ENCODE results near the gene GRK5.

GRK5 gene

GRCh38 chr10:119199231-119199992 lies 8.0 kb upstream of the GRK5 start:
- no peak for DNase-seq

DNA sequence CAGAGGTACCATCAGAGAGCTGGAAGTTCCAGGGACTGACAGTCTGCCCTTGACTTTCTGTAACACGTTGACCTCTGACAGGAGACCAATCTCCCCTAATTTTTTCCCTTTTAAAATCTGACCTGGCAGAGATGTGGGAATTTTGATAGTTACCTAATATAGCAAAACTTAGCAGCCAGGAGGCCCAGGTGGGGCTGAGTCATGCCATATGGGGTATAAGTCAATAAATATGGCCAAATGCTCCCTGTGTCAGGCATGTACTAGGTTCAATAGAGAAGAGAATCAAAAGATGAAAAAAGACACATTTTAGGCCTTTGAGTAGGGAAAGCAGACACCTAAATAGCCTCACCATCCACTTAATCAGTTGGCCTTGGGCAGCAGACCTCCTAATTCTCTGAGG lies 6.1 kb upstream of the GRK5 start:
- no peak for DNase-seq

DNA sequence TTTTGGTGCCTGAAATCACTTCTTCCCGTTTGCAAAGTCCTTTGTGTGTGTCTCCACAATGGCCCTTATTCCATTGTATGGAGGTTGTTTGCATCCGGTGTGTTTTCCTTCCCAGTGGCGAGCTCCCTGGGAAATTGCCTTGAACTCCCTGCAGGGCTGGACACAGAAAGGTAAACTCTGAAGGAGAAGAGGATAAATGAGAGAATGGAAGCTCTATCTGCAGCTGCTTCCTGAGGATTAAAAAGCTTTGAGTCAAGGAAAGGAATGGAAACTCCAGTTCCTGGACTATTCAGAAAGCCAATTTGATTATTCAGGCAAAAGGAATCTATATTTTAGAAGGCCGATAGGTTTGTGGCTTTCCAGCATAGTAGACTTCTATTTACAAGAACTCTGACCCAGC lies 4.4 kb upstream of the GRK5 start:
- DNase-seq = no peak

DNA sequence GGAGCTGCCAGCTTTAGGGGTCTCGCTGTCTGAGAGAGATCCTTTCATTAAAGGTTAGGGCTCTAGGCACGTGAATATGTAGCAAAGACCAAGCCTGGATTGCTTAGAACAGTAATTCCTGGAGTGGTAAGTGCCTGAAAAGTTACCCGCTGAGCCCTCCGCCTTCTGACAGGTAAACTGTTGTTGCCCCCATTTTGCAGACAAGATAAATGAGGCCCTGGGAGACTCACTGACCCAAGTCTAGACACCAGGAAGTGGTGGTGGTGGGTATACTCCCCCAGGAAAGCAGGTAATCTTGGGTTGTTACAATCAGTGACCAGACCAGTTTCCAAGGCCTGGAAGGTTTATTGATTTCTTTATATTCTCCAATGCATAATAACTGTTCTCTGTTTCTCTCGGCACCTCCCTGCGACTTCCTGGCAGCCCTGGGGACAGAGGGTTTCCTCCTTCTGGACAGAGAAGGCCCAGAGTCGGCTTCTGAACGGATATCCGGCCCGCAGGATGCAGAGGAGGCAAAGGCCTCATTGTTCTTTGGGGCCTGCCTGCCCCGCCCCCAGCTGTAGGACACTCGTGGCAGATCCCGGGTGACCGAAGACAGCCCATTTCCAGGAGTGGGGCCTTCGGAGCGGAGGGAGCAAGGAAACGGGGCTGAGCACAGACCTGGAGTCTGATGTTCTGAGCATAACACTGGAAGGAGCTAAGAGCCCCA lies 1.3 kb upstream of the GRK5 start:
- DNase-seq = peak; percentile 24

GRCh38 chr10:119206603-119207365 lies 587 bp upstream of the GRK5 start:
- peak; percentile 71 for DNase-seq

DNA sequence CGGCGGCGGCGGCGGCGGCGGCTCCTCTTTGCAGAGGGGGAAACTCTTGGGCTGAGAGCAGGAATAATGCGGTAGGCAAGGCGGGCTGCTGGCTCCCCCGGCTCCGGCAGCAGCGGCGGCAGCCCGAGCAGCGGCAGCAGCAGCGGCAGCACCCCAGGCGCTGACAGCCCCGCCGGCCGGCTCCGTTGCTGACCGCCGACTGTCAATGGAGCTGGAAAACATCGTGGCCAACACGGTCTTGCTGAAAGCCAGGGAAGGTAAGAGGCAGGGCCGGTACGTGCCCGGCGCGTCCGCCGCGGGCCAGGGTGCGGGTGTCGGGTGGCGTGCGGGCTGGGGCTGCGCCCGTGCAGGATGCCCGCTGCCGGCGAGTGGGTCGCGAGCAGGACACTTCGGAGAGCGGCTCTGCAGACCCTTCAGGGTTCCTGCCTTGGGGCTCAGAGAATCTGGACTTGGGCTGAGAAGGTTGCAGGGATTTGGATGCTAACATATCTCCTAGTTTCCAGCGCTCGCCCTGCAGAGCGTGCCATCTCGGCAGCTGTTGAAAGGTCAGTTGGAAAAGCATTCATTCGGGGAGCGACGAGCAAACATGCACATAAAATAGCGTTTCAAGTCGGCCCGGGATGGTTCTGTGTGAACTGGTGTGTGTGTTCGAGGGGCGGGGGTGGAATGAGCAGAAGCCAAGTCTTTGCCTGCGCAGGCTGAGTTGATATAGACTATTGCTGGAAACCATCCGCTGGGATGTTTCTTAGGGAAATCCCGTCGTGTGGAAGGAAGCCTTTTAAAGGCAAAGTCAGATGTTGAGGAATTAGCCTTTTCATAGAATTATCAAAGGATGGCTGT lies 562 bp downstream of the GRK5 start:
- peak; percentile 56 for DNase-seq

DNA sequence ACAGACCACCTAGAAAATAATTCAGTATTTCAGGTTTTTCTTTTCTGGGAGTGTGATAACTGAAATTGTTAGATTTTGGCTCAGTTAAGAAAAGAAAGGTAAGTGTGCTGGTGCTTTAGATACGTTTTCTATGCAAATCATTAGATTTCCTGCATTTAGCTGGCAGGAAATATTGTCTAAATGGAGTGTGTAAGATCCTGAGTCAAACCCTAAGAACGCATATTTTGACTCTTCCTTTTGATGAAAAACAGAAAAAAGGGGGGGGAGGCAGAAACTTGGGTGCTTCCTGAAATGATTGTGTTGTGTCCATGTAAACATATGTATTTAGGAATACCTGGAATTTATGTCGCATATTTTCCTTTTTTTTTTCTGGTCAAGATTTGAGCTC lies 1.2 kb downstream of the GRK5 start:
- no peak for DNase-seq

DNA sequence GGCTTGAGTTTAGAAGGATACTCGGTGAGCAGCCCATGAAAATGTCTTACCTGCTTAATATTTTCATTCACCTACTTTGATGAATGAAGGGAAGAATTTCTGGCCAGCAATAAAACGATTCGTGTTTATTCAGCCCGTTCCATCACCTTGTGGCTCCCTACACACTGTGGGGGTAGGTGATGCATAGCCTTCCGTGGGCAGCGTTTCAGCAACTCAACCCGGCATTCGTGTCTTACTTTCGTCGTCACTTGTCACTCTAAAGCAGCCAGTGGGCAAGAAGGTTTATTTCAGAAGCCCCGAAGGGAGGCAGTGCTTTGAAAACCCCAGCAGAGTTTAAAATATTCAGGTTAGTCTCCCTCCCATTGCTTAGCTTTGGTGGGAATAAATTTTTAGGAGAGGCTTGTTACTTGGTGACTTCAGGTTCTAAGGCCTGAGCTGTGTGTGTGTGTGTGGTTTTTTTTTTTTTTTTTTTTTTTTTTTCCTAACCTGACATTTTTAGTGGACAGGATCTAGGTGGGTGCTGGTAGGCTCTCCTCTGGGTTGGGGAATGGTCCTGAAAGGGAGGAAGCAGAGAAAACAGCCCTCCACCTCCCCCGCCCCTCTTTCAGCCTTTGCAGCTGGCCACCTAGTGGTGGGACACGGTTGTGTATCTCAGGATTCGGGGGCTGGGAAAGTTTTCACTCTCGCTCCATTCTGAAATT lies 1.8 kb downstream of the GRK5 start:
- peak; percentile 49 for DNase-seq

DNA sequence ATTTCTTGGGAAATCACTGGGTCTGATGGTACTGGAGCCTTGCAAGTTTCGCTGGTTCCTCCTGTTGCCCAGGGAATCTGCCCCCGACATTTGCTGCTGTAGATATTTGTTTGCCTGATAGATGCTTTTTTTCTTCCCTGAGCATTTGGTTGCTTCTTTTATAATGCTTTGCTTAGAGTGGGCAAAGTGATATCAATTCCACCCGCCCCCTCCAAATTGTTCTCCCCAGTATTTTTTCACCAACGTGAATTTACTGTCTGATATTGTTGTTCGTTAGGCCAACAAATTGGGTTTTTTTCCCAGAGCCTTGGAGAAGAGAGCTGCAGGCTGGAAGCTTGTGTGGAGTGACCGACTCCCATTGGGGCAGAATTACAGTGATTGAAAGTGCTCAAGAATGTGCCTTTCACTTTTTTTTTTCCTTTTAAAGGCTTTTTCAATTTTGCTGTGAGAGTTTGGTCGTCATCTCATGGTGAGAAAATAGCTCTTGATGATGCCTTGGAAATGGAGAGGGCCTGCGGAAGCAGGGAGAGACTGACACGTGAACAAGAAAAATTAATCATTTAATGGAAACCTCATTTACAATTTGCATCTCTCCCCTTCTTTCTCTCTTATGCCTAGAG lies 2.5 kb downstream of the GRK5 start:
- DNase-seq = no peak

GRCh38 chr10:119210633-119211032 lies 3.3 kb downstream of the GRK5 start:
- DNase-seq = no peak

DNA sequence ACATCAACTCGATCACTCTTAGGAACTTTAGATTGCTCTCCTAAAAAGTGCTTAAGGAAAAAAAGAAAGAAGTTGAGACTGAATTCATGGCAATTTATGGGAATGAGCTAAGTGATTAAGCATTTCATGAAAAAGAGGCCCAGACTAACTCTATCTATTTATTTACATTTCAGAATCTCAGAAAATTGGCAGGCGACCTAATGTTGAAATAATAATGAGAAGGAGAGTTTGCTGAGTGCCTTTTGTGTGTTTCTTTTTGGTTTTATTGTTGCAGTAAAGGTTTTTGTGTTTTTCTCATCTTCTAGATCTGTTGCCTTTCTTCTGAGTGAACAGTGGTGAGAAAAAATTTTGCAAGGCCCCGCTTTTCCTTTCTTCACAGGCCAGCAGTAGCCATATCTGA lies 3.8 kb downstream of the GRK5 start:
- no peak for DNase-seq

- DNase-seq = no peak
Measured at GRCh38 chr10:119211625-119212441, 4.5 kb downstream of the GRK5 start.

DNA sequence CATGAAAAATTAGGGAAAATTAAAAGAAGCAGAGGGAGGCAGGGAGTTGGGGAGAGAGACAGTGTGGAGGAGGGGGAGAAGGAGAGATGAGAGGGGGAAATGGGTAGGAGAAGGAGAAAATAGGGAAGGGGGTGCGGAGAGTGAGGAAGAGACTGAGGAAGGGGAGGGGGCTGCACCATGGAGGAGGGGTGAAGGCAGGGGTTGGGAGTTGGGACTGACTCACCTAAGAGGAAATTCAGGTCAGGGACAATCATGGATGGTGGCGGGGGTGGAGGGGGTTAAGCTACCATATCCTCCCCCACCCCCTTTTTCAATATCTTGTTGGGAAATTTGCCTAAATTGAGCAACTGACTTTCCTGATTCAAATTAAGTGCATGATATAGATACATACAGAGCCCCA lies 8.0 kb downstream of the GRK5 start:
- DNase-seq = no peak

DNA sequence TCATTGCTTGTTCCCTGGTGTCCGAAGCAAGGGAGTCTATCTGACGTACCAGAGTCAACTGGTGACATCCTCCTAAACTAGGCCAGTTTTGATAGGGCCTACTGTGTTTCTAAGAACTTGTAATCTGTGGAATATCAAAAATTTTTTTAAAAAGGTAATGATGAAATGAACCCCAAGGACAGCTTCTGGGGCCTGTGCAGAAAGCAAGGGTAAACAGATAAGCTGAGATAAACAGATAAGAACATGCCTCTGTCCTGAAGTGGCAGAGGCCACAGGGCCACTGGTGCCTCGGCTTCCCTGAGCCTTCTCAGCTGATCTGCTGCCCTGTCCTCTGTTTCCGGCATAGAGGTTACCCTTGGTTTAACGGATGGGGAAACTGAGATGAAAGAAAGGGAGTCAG lies 8.8 kb downstream of the GRK5 start:
- no peak for DNase-seq

DNA sequence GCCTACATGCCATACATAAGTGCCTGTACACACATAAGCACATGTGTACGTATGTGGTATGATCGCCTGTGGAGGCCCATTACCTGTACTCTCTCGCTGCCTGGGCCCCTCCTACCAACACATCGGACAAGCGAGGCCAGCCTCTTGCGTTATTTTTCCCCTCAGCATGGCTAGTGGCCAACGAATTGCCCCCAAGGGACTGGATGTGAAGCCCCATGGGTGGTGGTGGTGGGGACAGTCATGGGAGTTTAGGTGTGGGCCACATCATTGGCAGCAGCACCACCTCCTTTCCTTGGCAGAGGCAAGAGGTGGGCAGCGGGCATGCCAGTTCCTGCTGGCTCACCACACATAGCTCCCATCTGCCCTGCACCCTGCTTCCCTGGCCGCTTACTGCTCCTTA lies 10.0 kb downstream of the GRK5 start:
- DNase-seq = no peak

DNA sequence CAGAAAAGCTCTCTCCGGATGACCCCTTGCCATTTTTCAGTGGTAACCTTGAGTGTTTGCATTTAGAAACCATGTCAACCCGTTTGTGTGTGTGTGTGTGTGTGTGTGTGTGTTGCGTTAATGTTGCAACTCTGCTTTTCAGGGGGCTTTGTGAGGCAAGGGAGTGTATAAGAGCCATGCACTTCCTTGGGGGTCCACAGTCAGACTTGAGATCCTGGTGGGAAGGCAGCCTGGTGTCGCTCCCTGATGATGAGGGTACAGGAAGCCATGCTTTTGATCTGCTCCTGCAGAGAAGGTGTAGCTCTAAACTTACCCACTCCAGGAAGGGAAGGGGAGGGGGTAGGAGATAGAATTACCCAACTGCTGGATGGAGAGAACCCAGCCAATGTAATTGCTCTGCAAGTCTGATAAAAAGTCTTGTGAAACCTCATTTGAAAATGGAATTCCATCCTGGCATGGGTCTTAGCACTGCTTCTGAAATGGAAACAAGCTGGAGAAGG lies 10.7 kb downstream of the GRK5 start:
- no peak for DNase-seq

- no peak for DNase-seq
Measured at GRCh38 chr10:119219871-119220270, 12.5 kb downstream of the GRK5 start.

- DNase-seq = no peak
Measured at GRCh38 chr10:119221201-119221600, 13.8 kb downstream of the GRK5 start.

DNA sequence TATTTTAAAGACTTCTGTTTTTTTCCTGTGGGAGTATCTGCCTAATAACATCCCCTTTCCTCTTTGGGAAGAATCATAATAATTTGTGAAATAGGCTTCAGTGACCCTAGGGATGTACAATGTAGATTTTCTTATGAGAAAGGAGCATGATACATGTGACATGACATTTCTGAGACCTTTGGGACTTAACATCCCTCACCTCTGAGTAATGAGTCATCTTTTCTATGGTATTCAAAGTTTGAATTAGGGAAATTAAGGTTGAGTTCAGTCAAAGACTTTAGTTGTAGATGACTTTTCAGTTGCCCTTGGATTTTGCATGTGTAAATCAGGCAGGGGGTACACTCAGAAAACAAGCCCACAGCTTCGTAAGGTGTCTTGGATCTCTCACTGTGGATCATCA lies 14.3 kb downstream of the GRK5 start:
- DNase-seq = no peak

GRCh38 chr10:119222537-119222936 lies 15.2 kb downstream of the GRK5 start:
- DNase-seq = no peak

GRCh38 chr10:119222966-119223386 lies 15.6 kb downstream of the GRK5 start:
- no peak for DNase-seq
